ENCODE data around the gene ERICH3. TPM values are rescaled to one million over a fixed set of nuclear protein-coding genes. Genes with fewer than 3 reads are reported as not detected.

ERICH3 gene
- total RNA-seq, 2 donors from 2014 or later: not detected

DNA sequence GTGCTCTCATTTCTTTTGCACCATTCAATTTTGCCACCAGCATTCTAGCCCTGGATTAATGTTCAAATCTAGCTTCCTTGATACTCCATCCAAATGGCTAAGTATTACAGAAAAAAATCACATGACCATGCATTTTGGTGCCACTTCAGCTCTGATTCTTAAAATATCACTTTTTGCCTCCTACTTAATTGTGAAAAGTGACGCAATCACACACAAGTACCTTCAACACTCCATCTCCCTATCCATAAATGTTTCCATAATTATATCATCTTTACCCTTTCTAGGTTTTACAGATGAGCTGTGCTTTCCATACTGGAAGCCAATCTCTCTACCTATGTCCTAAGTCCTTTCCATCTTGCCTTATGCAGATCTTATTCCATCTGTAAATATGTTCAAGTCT, 43.2 kb upstream of the ERICH3 start:
- H3K4me1 Mint-ChIP-seq: peaks cover 14% of the 10 kb centered on the region
- H3K4me3 Mint-ChIP-seq: no peak overlapping the region
- H3K27ac Mint-ChIP-seq: no peak overlapping the region
- H3K36me3 Mint-ChIP-seq (ENCODE audit: low read depth): peaks cover 2% of the 10 kb centered on the region
- no peaks in the 10 kb centered on the region for H3K27me3 Mint-ChIP-seq (ENCODE audit: insufficient read depth)
- Histone ChIP-seq H3K36me3 (ENCODE audit: control insufficient read depth, insufficient read depth, low read length) (peaks cover 20% of the 10 kb centered on the region), H3K9me3 (ENCODE audit: control insufficient read depth, low read length) (no peaks in the 10 kb centered on the region), H3K4me3 (ENCODE audit: low read length) (no peak overlapping the region), H3K27me3 (ENCODE audit: control insufficient read depth, insufficient read depth, low read length, poor library complexity, severe bottlenecking) (no peaks in the 10 kb centered on the region), H3K9ac (ENCODE audit: extremely low read depth, low read length, poor library complexity, severe bottlenecking) (no peak overlapping the region), H3K27ac (ENCODE audit: low read depth, low read length) (no peak overlapping the region), H3K4me1 (ENCODE audit: control insufficient read depth, insufficient read depth, low read length) (peaks cover 2% of the 10 kb centered on the region)
- H3K9me3 Mint-ChIP-seq: no peaks in the 10 kb centered on the region
- DNase-seq: no peak
- 92 to 97% methylated on average over 1 of the region's 1 CpG for WGBS, 2 experiments (ENCODE audit: insufficient coverage in 1 of 2, insufficient read length in 1 of 2)
- TF ChIP-seq, protein P1, sequence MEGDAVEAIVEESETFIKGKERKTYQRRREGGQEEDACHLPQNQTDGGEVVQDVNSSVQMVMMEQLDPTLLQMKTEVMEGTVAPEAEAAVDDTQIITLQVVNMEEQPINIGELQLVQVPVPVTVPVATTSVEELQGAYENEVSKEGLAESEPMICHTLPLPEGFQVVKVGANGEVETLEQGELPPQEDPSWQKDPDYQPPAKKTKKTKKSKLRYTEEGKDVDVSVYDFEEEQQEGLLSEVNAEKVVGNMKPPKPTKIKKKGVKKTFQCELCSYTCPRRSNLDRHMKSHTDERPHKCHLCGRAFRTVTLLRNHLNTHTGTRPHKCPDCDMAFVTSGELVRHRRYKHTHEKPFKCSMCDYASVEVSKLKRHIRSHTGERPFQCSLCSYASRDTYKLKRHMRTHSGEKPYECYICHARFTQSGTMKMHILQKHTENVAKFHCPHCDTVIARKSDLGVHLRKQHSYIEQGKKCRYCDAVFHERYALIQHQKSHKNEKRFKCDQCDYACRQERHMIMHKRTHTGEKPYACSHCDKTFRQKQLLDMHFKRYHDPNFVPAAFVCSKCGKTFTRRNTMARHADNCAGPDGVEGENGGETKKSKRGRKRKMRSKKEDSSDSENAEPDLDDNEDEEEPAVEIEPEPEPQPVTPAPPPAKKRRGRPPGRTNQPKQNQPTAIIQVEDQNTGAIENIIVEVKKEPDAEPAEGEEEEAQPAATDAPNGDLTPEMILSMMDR (conservative IDR thresholded peaks at IDR 0.05): no peak

DNA sequence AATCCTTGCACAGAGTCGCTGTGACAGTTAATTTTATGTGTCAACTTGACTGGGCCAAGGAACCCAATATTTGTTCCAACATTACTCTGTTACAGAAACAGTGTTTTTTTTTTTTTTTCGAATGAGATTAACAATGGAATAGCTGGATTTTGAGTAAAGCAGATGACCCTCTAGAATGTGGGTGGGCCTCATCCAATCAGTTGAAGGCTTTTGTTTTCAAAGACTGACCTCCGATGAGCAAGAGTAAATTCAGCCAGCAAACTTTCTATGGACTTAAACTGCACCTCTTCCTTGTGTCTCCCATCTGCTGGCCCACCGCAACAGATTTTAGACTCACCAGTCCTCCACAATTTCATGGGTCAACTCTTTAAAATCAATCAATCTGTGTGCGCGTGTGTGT, 42.2 kb upstream of the ERICH3 start:
- Histone ChIP-seq H3K27me3 (ENCODE audit: control insufficient read depth, insufficient read depth, low read length, poor library complexity, severe bottlenecking) (no peaks in the 10 kb centered on the region), H3K9me3 (ENCODE audit: control insufficient read depth, low read length) (no peaks in the 10 kb centered on the region), H3K4me3 (ENCODE audit: low read length) (no peak overlapping the region), H3K27ac (ENCODE audit: low read depth, low read length) (no peak overlapping the region), H3K9ac (ENCODE audit: extremely low read depth, low read length, poor library complexity, severe bottlenecking) (no peak overlapping the region), H3K4me1 (ENCODE audit: control insufficient read depth, insufficient read depth, low read length) (peaks cover 2% of the 10 kb centered on the region), H3K36me3 (ENCODE audit: control insufficient read depth, insufficient read depth, low read length) (peaks cover 22% of the 10 kb centered on the region)
- H3K27me3 Mint-ChIP-seq (ENCODE audit: insufficient read depth): no peaks in the 10 kb centered on the region
- TF ChIP-seq, protein P1 (conservative IDR thresholded peaks at IDR 0.05): no peak
- H3K9me3 Mint-ChIP-seq: no peaks in the 10 kb centered on the region
- peaks cover 6% of the 10 kb centered on the region for H3K36me3 Mint-ChIP-seq (ENCODE audit: low read depth)
- WGBS, 2 experiments (ENCODE audit: insufficient coverage in 1 of 2, insufficient read length in 1 of 2): 73 to 100% methylated on average over 1 to 6 of the region's 6 CpGs
- H3K4me1 Mint-ChIP-seq: peaks cover 14% of the 10 kb centered on the region
- H3K4me3 Mint-ChIP-seq: no peak overlapping the region
- no peak overlapping the region for H3K27ac Mint-ChIP-seq
- DNase-seq: no peak

DNA sequence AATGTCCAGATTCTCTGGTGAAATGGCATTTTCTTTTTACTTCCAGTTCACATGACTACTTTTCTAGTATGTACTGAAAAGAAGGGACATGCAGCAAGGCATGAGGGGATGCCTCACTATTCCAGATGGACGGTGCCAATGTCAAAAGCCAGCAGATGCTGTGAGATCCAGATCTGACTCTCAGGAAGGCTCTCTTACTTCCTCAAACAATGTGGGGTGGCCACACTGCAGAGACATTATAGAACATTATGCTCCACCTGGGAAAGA, 41.6 kb upstream of the ERICH3 start:
- Mint-ChIP-seq H3K4me3 (no peak overlapping the region), H3K4me1 (peaks cover 14% of the 10 kb centered on the region), H3K9me3 (no peaks in the 10 kb centered on the region), H3K36me3 (ENCODE audit: low read depth) (peaks cover 6% of the 10 kb centered on the region), H3K27me3 (ENCODE audit: insufficient read depth) (no peaks in the 10 kb centered on the region), H3K27ac (no peak overlapping the region)
- TF ChIP-seq, protein P1 (conservative IDR thresholded peaks at IDR 0.05): no peak
- Histone ChIP-seq H3K4me3 (ENCODE audit: low read length) (no peak overlapping the region), H3K9me3 (ENCODE audit: control insufficient read depth, low read length) (no peaks in the 10 kb centered on the region), H3K36me3 (ENCODE audit: control insufficient read depth, insufficient read depth, low read length) (peaks cover 22% of the 10 kb centered on the region), H3K4me1 (ENCODE audit: control insufficient read depth, insufficient read depth, low read length) (peaks cover 2% of the 10 kb centered on the region), H3K9ac (ENCODE audit: extremely low read depth, low read length, poor library complexity, severe bottlenecking) (no peak overlapping the region), H3K27me3 (ENCODE audit: control insufficient read depth, insufficient read depth, low read length, poor library complexity, severe bottlenecking) (no peaks in the 10 kb centered on the region), H3K27ac (ENCODE audit: low read depth, low read length) (no peak overlapping the region)
- 83 to 85% methylated on average over 1 of the region's 1 CpG for WGBS, 2 experiments (ENCODE audit: insufficient coverage in 1 of 2, insufficient read length in 1 of 2)
- no peak for DNase-seq
